Thyroid gland (tissue), 4 donors: ENCODE data around the gene FOXP1. TPM values are rescaled to one million over a fixed set of nuclear protein-coding genes. Genes with fewer than 3 reads are reported as not detected.
A peak's percentile ranks its signal among the peaks of the same experiment; 100 is the strongest.

Source experiments
- DNase-seq, 2 donors: peaks; one replicate each; pipeline ENCODE4 v3.0.0-alpha.2; 2019
- H3K27ac ChIP-seq, 3 donors: fragments of 200-600 bp; sonication (generic); 1 replicate in 2 of 3; 2 replicates in 1 of 3; pipeline ENCODE4 v1.5.1; 2016 to 2019; ENCODE audit warnings: mild to moderate bottlenecking in 1 of 3, moderate library complexity in 1 of 3
- H3K27me3 ChIP-seq: fragments of 200-600 bp; sonication (generic); one replicate; pipeline ENCODE4 v1.5.1; 2019
- H3K36me3 ChIP-seq, 2 donors: fragments of 200-600 bp; sonication (generic); one replicate each; pipeline ENCODE4 v1.5.1; 2016 to 2019
- H3K4me1 ChIP-seq, 2 donors: fragments of 200-600 bp; sonication (generic); one replicate each; pipeline ENCODE4 v1.5.1; 2017 to 2019
- H3K4me3 ChIP-seq, 3 donors: fragments of 200-600 bp; sonication (generic); replicated peaks in 1 of 3; 1 replicate in 2 of 3; 2 replicates in 1 of 3; pipeline ENCODE4 v1.5.1; 2016; ENCODE audit warnings: mild to moderate bottlenecking in 1 of 3
- H3K9me3 ChIP-seq: fragments of 200-600 bp; sonication (generic); one replicate; pipeline ENCODE4 v1.5.1; 2017
- CTCF ChIP-seq, 6 experiments: fragments of 200-600 bp in 3 of 6; fragments of 450-650 bp in 3 of 6; sonication (generic) in 3 of 6; IDR thresholded peaks; one replicate each; pipeline ENCODE4 v1.5.1; 2016 to 2019; ENCODE audit warnings: antibody characterized with exemption in 6 of 6, mild to moderate bottlenecking in 2 of 6, inconsistent platforms in 1 of 6, moderate library complexity in 1 of 6
- POLR2A ChIP-seq, 2 donors: fragments of 450-650 bp; IDR thresholded peaks; one replicate each; pipeline ENCODE4 v1.6.1; 2017; ENCODE audit warnings: antibody characterized with exemption in 2 of 2, mild to moderate bottlenecking in 2 of 2, moderate library complexity in 1 of 2
- WGBS, 2 donors: methylation state at CpG; one replicate each; pipeline ENCODE4 v1.1.5; 2017; 5-methylcytosine and 5-hydroxymethylcytosine counted together
- intact Hi-C: fragments of 100-400 bp; cut with DNase I; formaldehyde crosslinking; loops from one replicate; pipeline ENCODE4 v1.15.1; 2023
- total RNA-seq, 4 donors: library from RNA; depleted of rRNA; stranded (reverse); fragments of >200 nt; gene quantifications; one replicate each; pipeline ENCODE4 v1.2.3, GENCODE V29; 2016

Gene FOXP1
- total RNA-seq, 4 donors from 2014 or later, result 111 to 187 (median 141) TPM

- peaks cover 30 to 45% of the 10 kb centered on the region in 2 donors for H3K4me1 ChIP-seq
These were observed 598.6 kb downstream of the FOXP1 start for GRCh38 chr3:70984776-70985482.

GRCh38 chr3:70982700-70983140 is 600.8 kb downstream of the FOXP1 start:
- peaks cover 30 to 34% of the 10 kb centered on the region in 2 donors for H3K4me1 ChIP-seq

More at GRCh38 chr3:70984776-70985482, 598.6 kb downstream of the FOXP1 start:
- no peak for DNase-seq
- Histone ChIP-seq H3K27me3 (no peaks in the 10 kb centered on the region), H3K4me3 (no peak overlapping the region), H3K9me3 (no peaks in the 10 kb centered on the region), H3K36me3 (peaks cover 0 to 14% of the 10 kb centered on the region in 2 donors), H3K27ac (peak overlapping the region in 1 of 3 donors; percentile 96)
- TF ChIP-seq POLR2A (IDR thresholded peaks at IDR 0.05) (no peak), CTCF (IDR thresholded peaks at IDR 0.05) (no peak)
- WGBS, 2 donors, result 91% methylated on average over 8 of the region's 8 CpGs
- intact Hi-C loops, result no loop called here

GRCh38 chr3:70982284-70982683 is 601.2 kb downstream of the FOXP1 start:
- intact Hi-C loops, result no loop called here
- peaks cover 8 to 14% of the 10 kb centered on the region in 2 donors for H3K36me3 ChIP-seq
- WGBS, 2 donors, result 65 to 66% methylated on average over 1 of the region's 1 CpG
- TF ChIP-seq POLR2A (IDR thresholded peaks at IDR 0.05) (no peak), CTCF (IDR thresholded peaks at IDR 0.05) (no peak)
- peaks cover 30 to 34% of the 10 kb centered on the region in 2 donors for H3K4me1 ChIP-seq
- DNase-seq, result no peak
- H3K9me3 ChIP-seq, result no peaks in the 10 kb centered on the region
- H3K27ac ChIP-seq, result peak overlapping the region; percentile 76 to 96 (median 80)
- no peaks in the 10 kb centered on the region for H3K27me3 ChIP-seq
- no peak overlapping the region for H3K4me3 ChIP-seq

More at GRCh38 chr3:70982700-70983140, 600.8 kb downstream of the FOXP1 start:
- H3K36me3 ChIP-seq, result peaks cover 4 to 14% of the 10 kb centered on the region in 2 donors
- no peaks in the 10 kb centered on the region for H3K9me3 ChIP-seq
- 31 to 39% methylated on average over 6 of the region's 6 CpGs for WGBS, 2 donors
- no peak overlapping the region for H3K4me3 ChIP-seq
- intact Hi-C loops, result no loop called here
- H3K27me3 ChIP-seq, result no peaks in the 10 kb centered on the region
- no peak for TF ChIP-seq CTCF (IDR thresholded peaks at IDR 0.05)
- peak; percentile 63 to 74 for DNase-seq
- peak overlapping the region; percentile 76 to 96 (median 80) for H3K27ac ChIP-seq

- intact Hi-C loops, result no loop called here
- peaks cover 30 to 34% of the 10 kb centered on the region in 2 donors for H3K4me1 ChIP-seq
- 66 to 68% methylated on average over 6 of the region's 6 CpGs for WGBS, 2 donors
These were observed 602.2 kb downstream of the FOXP1 start for GRCh38 chr3:70981231-70981880.

More at GRCh38 chr3:70981231-70981880, 602.2 kb downstream of the FOXP1 start:
- TF ChIP-seq POLR2A (IDR thresholded peaks at IDR 0.05) (no peak), CTCF (IDR thresholded peaks at IDR 0.05) (no peak)
- Histone ChIP-seq H3K36me3 (peaks cover 16 to 18% of the 10 kb centered on the region in 2 donors), H3K9me3 (no peaks in the 10 kb centered on the region), H3K4me3 (no peak overlapping the region), H3K27ac (peak overlapping the region; percentile 76 to 96 (median 80)), H3K27me3 (no peaks in the 10 kb centered on the region)
- peak; percentile 8 to 17 for DNase-seq
